Lower lobe of right lung (tissue), 2 donors: Measurements from ENCODE around the gene GPR15LG. TPM values are rescaled to one million over a fixed set of nuclear protein-coding genes. Genes with fewer than 3 reads are reported as not detected.
A peak's percentile ranks its signal among the peaks of the same experiment; 100 is the strongest.

Source experiments
- ATAC-seq, 2 donors: fragments of 200-7000 bp; cut with Tn5 transposase; one replicate each; pipeline ENCODE4 v1.9.1; 2020 to 2022; ENCODE audit warnings: mild to moderate bottlenecking in 2 of 2, moderate library complexity in 2 of 2
- DNase-seq: peaks from one replicate; pipeline ENCODE4 v3.0.0-alpha.2; 2020
- H3K27ac ChIP-seq: fragments of 200-600 bp; one replicate; pipeline ENCODE4 v1.8.0; 2022
- H3K27me3 ChIP-seq: fragments of 200-600 bp; one replicate; pipeline ENCODE4 v1.8.0; 2022; ENCODE audit warnings: low read depth
- H3K36me3 ChIP-seq: fragments of 200-600 bp; one replicate; pipeline ENCODE4 v1.8.0; 2022; ENCODE audit warnings: mild to moderate bottlenecking
- H3K4me1 ChIP-seq: fragments of 200-600 bp; one replicate; pipeline ENCODE4 v1.8.0; 2022
- H3K4me3 ChIP-seq: fragments of 200-600 bp; one replicate; pipeline ENCODE4 v1.8.0; 2022; ENCODE audit warnings: mild to moderate bottlenecking
- H3K9me3 ChIP-seq: fragments of 200-600 bp; one replicate; pipeline ENCODE4 v1.8.0; 2022
- CTCF ChIP-seq: fragments of 200-600 bp; IDR thresholded peaks from one replicate; pipeline ENCODE4 v1.8.0; 2022; ENCODE audit warnings: antibody characterized with exemption, mild to moderate bottlenecking
- intact Hi-C: fragments of 100-400 bp; cut with DNase I; formaldehyde crosslinking; loops from one replicate; pipeline ENCODE4 v1.11.0; 2022
- total RNA-seq: library from RNA; stranded (reverse); fragmentation: NEBNext Ultra II Directional; extraction: Animal tissue kit (Norgen Biotek cat#: 25700); gene quantifications from one replicate; pipeline ENCODE4 v1.2.1, GENCODE V29; 2021
- donor health status: DM: no; HTN: yes; CAD: no; lungs with severe emphysema.

GPR15LG gene
- total RNA-seq, 1 donor from 2014 or later, result not detected

- intact Hi-C loops, result no loop called here
These were observed 28.7 kb downstream of the GPR15LG start for GRCh38 chr10:84202349-84202748.

GRCh38 chr10:84204122-84204521 is 30.5 kb downstream of the GPR15LG start:
- Histone ChIP-seq H3K4me3 (no peak overlapping the region), H3K4me1 (no peaks in the 10 kb centered on the region), H3K36me3 (no peaks in the 10 kb centered on the region), H3K27ac (no peak overlapping the region), H3K27me3 (peaks cover 5% of the 10 kb centered on the region), H3K9me3 (no peaks in the 10 kb centered on the region)
- ATAC-seq (peak in 1 of 2 donors; percentile 19), DNase-seq (no peak)
- no peak for TF ChIP-seq CTCF
- intact Hi-C loops, result no loop called here

More at GRCh38 chr10:84202349-84202748, 28.7 kb downstream of the GPR15LG start:
- ATAC-seq (no peak), DNase-seq (no peak)
- Histone ChIP-seq H3K4me3 (no peak overlapping the region), H3K27me3 (peaks cover 5% of the 10 kb centered on the region), H3K27ac (no peak overlapping the region), H3K9me3 (no peaks in the 10 kb centered on the region), H3K36me3 (no peaks in the 10 kb centered on the region), H3K4me1 (no peaks in the 10 kb centered on the region)
- no peak for TF ChIP-seq CTCF

GRCh38 chr10:84204610-84205009 is 31.0 kb downstream of the GPR15LG start:
- Histone ChIP-seq H3K27me3 (peaks cover 5% of the 10 kb centered on the region), H3K4me3 (no peak overlapping the region), H3K9me3 (no peaks in the 10 kb centered on the region), H3K4me1 (no peaks in the 10 kb centered on the region), H3K27ac (no peak overlapping the region), H3K36me3 (no peaks in the 10 kb centered on the region)
- no peak for TF ChIP-seq CTCF
- intact Hi-C loops, result no loop called here
- ATAC-seq (no peak), DNase-seq (no peak)

GRCh38 chr10:84205049-84205852 is 31.6 kb downstream of the GPR15LG start:
- Histone ChIP-seq H3K4me3 (no peak overlapping the region), H3K36me3 (no peaks in the 10 kb centered on the region), H3K27ac (no peak overlapping the region), H3K9me3 (no peaks in the 10 kb centered on the region), H3K27me3 (peaks cover 5% of the 10 kb centered on the region), H3K4me1 (no peaks in the 10 kb centered on the region)
- DNase-seq, result no peak
- ATAC-seq, result peak; percentile 62 to 65
- TF ChIP-seq CTCF, result peak; percentile 58
- intact Hi-C loops, result no loop called here

GRCh38 chr10:84205853-84206525 is 32.4 kb downstream of the GPR15LG start:
- Histone ChIP-seq H3K4me3 (no peak overlapping the region), H3K27me3 (peaks cover 5% of the 10 kb centered on the region), H3K27ac (no peak overlapping the region), H3K4me1 (no peaks in the 10 kb centered on the region), H3K9me3 (no peaks in the 10 kb centered on the region), H3K36me3 (no peaks in the 10 kb centered on the region)
- intact Hi-C loops, result no loop called here
- DNase-seq (no peak), ATAC-seq (no peak)
- no peak for TF ChIP-seq CTCF
